NT2/D1 (cell line): ENCODE results near the gene SLC5A10.

ENCODE experiments used
- DNase-seq: peaks from one replicate; pipeline ENCODE4 v3.0.0-alpha.2; 2011; ENCODE audit warnings: low read depth, low spot score
- H3K27me3 ChIP-seq: 2 replicates; pipeline ENCODE4 v1.6.0; 2011; ENCODE audit warnings: mild to moderate bottlenecking; ENCODE audit not compliant: insufficient read length, insufficient read depth
- H3K36me3 ChIP-seq: 2 replicates; pipeline ENCODE4 v1.6.1; 2011; ENCODE audit warnings: mild to moderate bottlenecking, low read length, mixed read lengths; ENCODE audit not compliant: insufficient read depth, insufficient read length
- H3K4me1 ChIP-seq: 2 replicates; pipeline ENCODE4 v1.5.1; 2011; ENCODE audit not compliant: insufficient read depth, insufficient read length
- H3K4me3 ChIP-seq: 2 replicates; pipeline ENCODE4 v1.5.1; 2011; ENCODE audit warnings: low read depth; ENCODE audit not compliant: insufficient read length
- H3K9ac ChIP-seq: 2 replicates; pipeline ENCODE4 v1.6.0; 2011; ENCODE audit warnings: low read depth; ENCODE audit not compliant: insufficient read length
- H3K9me3 ChIP-seq: 2 replicates; pipeline ENCODE4 v1.5.1; 2011; ENCODE audit warnings: mild to moderate bottlenecking, low read length; ENCODE audit not compliant: insufficient read depth
- SUZ12 ChIP-seq: IDR thresholded peaks from 2 replicates; pipeline ENCODE4 v1.6.1; 2011; ENCODE audit not compliant: insufficient read length, insufficient read depth; ENCODE audit errors: extremely low read depth
- YY1 ChIP-seq: IDR thresholded peaks from 2 replicates; pipeline ENCODE4 v1.6.1; 2011; ENCODE audit not compliant: insufficient read length, insufficient read depth
- ZNF274 ChIP-seq: IDR thresholded peaks from 2 replicates; pipeline ENCODE4 v1.6.1; 2011; ENCODE audit warnings: mild to moderate bottlenecking, low read depth, low read length

Gene SLC5A10

GRCh38 chr17:18976201-18976600 lies 24.2 kb downstream of the SLC5A10 start:
- peaks cover 75% of the 10 kb centered on the region for H3K36me3 ChIP-seq
- H3K9ac ChIP-seq = no peak overlapping the region
- no peak overlapping the region for H3K4me3 ChIP-seq
- TF ChIP-seq SUZ12 = no peak
- no peak for TF ChIP-seq ZNF274
- no peak for TF ChIP-seq YY1
- H3K4me1 ChIP-seq = peaks cover 6% of the 10 kb centered on the region
- H3K9me3 ChIP-seq = no peaks in the 10 kb centered on the region
- no peak for DNase-seq
- no peaks in the 10 kb centered on the region for H3K27me3 ChIP-seq

- Histone ChIP-seq H3K9ac (no peak overlapping the region), H3K27me3 (no peaks in the 10 kb centered on the region), H3K9me3 (no peaks in the 10 kb centered on the region), H3K4me1 (peaks cover 10% of the 10 kb centered on the region), H3K36me3 (peaks cover 67% of the 10 kb centered on the region), H3K4me3 (no peak overlapping the region)
- TF ChIP-seq YY1 (no peak), SUZ12 (no peak), ZNF274 (no peak)
- no peak for DNase-seq
Measured at GRCh38 chr17:18977021-18977420, 25.1 kb downstream of the SLC5A10 start.

GRCh38 chr17:18977646-18978045 lies 25.7 kb downstream of the SLC5A10 start:
- Histone ChIP-seq H3K4me1 (peaks cover 15% of the 10 kb centered on the region), H3K9ac (no peak overlapping the region), H3K27me3 (no peaks in the 10 kb centered on the region), H3K4me3 (no peak overlapping the region), H3K9me3 (no peaks in the 10 kb centered on the region), H3K36me3 (peaks cover 64% of the 10 kb centered on the region)
- TF ChIP-seq YY1 = no peak
- TF ChIP-seq SUZ12 = no peak
- TF ChIP-seq ZNF274 = no peak
- no peak for DNase-seq

GRCh38 chr17:18978050-18978449 lies 26.1 kb downstream of the SLC5A10 start:
- peaks cover 63% of the 10 kb centered on the region for H3K36me3 ChIP-seq
- no peak for TF ChIP-seq SUZ12
- TF ChIP-seq ZNF274 = no peak
- no peak for TF ChIP-seq YY1

GRCh38 chr17:18978655-18979054 lies 26.7 kb downstream of the SLC5A10 start:
- no peak for TF ChIP-seq SUZ12
- no peak for TF ChIP-seq YY1
- no peak for TF ChIP-seq ZNF274
- no peak overlapping the region for H3K4me3 ChIP-seq

More at GRCh38 chr17:18978050-18978449, 26.1 kb downstream of the SLC5A10 start:
- H3K4me3 ChIP-seq = no peak overlapping the region
- H3K4me1 ChIP-seq = peaks cover 17% of the 10 kb centered on the region
- no peaks in the 10 kb centered on the region for H3K27me3 ChIP-seq
- H3K9ac ChIP-seq = no peak overlapping the region
- H3K9me3 ChIP-seq = no peaks in the 10 kb centered on the region
- no peak for DNase-seq

GRCh38 chr17:18980682-18981334 lies 28.8 kb downstream of the SLC5A10 start:
- H3K4me3 ChIP-seq = no peak overlapping the region
- H3K36me3 ChIP-seq = peaks cover 69% of the 10 kb centered on the region
- H3K9ac ChIP-seq = peak overlapping the region; percentile 8
- H3K27me3 ChIP-seq = no peaks in the 10 kb centered on the region
- no peak for TF ChIP-seq YY1
- no peak for TF ChIP-seq ZNF274
- no peak for TF ChIP-seq SUZ12
- DNase-seq = no peak
- H3K4me1 ChIP-seq = peaks cover 21% of the 10 kb centered on the region
- no peaks in the 10 kb centered on the region for H3K9me3 ChIP-seq

More at GRCh38 chr17:18978655-18979054, 26.7 kb downstream of the SLC5A10 start:
- peaks cover 63% of the 10 kb centered on the region for H3K36me3 ChIP-seq
- no peaks in the 10 kb centered on the region for H3K9me3 ChIP-seq
- no peak overlapping the region for H3K9ac ChIP-seq
- DNase-seq = no peak
- no peaks in the 10 kb centered on the region for H3K27me3 ChIP-seq
- peaks cover 20% of the 10 kb centered on the region for H3K4me1 ChIP-seq

GRCh38 chr17:18981335-18981641 lies 29.3 kb downstream of the SLC5A10 start:
- Histone ChIP-seq H3K4me1 (peaks cover 21% of the 10 kb centered on the region), H3K9me3 (no peaks in the 10 kb centered on the region), H3K9ac (no peak overlapping the region), H3K27me3 (no peaks in the 10 kb centered on the region), H3K4me3 (no peak overlapping the region), H3K36me3 (peaks cover 71% of the 10 kb centered on the region)
- no peak for DNase-seq
- TF ChIP-seq YY1 = no peak
- no peak for TF ChIP-seq SUZ12
- no peak for TF ChIP-seq ZNF274
